Kidney (tissue), 14 donors: Measurements from ENCODE around the gene PTPRK. TPM values are rescaled to one million over a fixed set of nuclear protein-coding genes. Genes with fewer than 3 reads are reported as not detected.

Source experiments
- DNase-seq, 5 donors: peaks; one replicate each; pipeline ENCODE4 v3.0.0-alpha.2; 2013 to 2020
- FAIRE-seq: peaks from 2 replicates; lab custom pipeline; 2012; peaks lifted over from hg19 to GRCh38; lab: Jason Lieb, UNC
- H3K27ac ChIP-seq, 2 donors: one replicate each; pipeline ENCODE4 v1.7.0; 2013; ENCODE audit warnings: low read depth in 2 of 2, low read length in 2 of 2, inconsistent platforms in 1 of 2
- H3K27me3 ChIP-seq: one replicate; pipeline ENCODE4 v1.7.1; 2013; ENCODE audit warnings: low read length, inconsistent platforms; ENCODE audit not compliant: control insufficient read depth, insufficient read depth
- H3K36me3 ChIP-seq, 3 donors: one replicate each; pipeline versions ENCODE4 v1.7.0 to v1.7.1; 2013; ENCODE audit warnings: low read length in 3 of 3, control low read depth in 1 of 3, inconsistent platforms in 1 of 3; ENCODE audit not compliant: insufficient read depth in 3 of 3, control insufficient read depth in 2 of 3
- H3K4me1 ChIP-seq, 3 donors: one replicate each; pipeline versions ENCODE4 v1.7.0 to v1.7.1; 2013; ENCODE audit warnings: low read length in 3 of 3, inconsistent platforms in 1 of 3, low read depth in 1 of 3; ENCODE audit not compliant: control insufficient read depth in 2 of 3, insufficient read depth in 2 of 3
- H3K4me3 ChIP-seq, 3 donors: one replicate each; pipeline versions ENCODE4 v1.7.0 to v1.8.1; 2013; ENCODE audit warnings: low read length in 3 of 3, control low read depth in 1 of 3, inconsistent platforms in 1 of 3
- H3K9ac ChIP-seq, 3 donors: one replicate each; pipeline versions ENCODE4 v1.7.0 to v1.7.1; 2013; ENCODE audit warnings: low read length in 3 of 3, control low read depth in 1 of 3, inconsistent platforms in 1 of 3
- H3K9me3 ChIP-seq, 3 donors: one replicate each; pipeline versions ENCODE4 v1.7.0 to v1.7.1; 2013; ENCODE audit warnings: low read length in 3 of 3, control low read depth in 1 of 3, inconsistent platforms in 1 of 3; ENCODE audit not compliant: control insufficient read depth in 2 of 3, insufficient read depth in 1 of 3
- CTCF ChIP-seq: IDR thresholded peaks from 3 replicates; pipeline ENCODE4 v1.5.1; 2012; ENCODE audit warnings: mild to moderate bottlenecking, moderate library complexity, borderline replicate concordance; ENCODE audit not compliant: insufficient read depth; ENCODE audit errors: extremely low read depth
- intact Hi-C: fragments of 100-400 bp; cut with DNase I; formaldehyde crosslinking; loops from one replicate; pipeline ENCODE4 v1.11.1; 2022
- polyA plus RNA-seq: library from polyadenylated mRNA; stranded (reverse); fragments of 350-450 nt; fragmentation: Illumina TruSeq; extraction: RNeasy Lipid Tissue Mini Kit (QIAGEN cat#74804); gene quantifications from one replicate; pipeline ENCODE4 v1.2.3, GENCODE V29; 2014; ENCODE audit warnings: low read depth, low replicate concordance; ENCODE audit not compliant: insufficient read depth
- total RNA-seq: library from RNA; stranded (reverse); fragmentation: NEBNext Ultra II Directional; extraction: Animal tissue kit (Norgen Biotek cat#: 25700); gene quantifications from one replicate; pipeline ENCODE4 v1.2.1, GENCODE V29; 2021
- donor health status: control.
- donor health status: control.
- donor health status: control.
- donor health status: control.
- donor health status: control.
- donor health status: DM: yes; HTN: yes; CAD: no.
- donor health status: Normal renal cell carcinoma (clear cell type).

PTPRK gene
- total and polyA plus RNA-seq, 2 donors from 2014 or later = 9.2 to 72.8 TPM

DNA sequence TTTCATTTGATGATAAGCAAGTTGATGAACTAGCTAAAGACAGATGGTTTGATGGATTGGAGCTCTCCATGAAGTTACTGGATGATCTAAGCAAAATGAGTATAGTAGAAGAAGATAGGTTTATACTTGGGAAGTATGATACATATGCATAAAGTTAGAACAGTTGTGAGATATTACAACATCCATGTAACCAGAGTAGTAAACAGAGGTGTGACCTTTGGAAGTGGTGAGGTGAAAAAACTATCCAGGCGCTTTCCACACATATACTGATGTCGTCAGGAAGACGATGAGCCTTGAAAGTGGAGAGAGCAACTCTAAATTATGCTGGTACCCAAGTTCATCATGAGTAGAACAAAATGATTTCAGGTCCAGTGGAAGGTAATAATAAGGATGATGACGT, 271.0 kb downstream of the PTPRK start:
- no peak for TF ChIP-seq CTCF
- DNase-seq (no peak), FAIRE-seq (no peak)
- H3K27ac ChIP-seq = no peak overlapping the region
- no peak overlapping the region for H3K9ac ChIP-seq
- H3K27me3 ChIP-seq = no peaks in the 10 kb centered on the region
- H3K9me3 ChIP-seq = no peaks in the 10 kb centered on the region
- no peak overlapping the region for H3K4me3 ChIP-seq
- intact Hi-C loops = no loop called here
- no peaks in the 10 kb centered on the region for H3K4me1 ChIP-seq
- no peaks in the 10 kb centered on the region for H3K36me3 ChIP-seq

GRCh38 chr6:128246472-128247260, 273.7 kb downstream of the PTPRK start:
- intact Hi-C loops = no loop called here
- Histone ChIP-seq H3K27me3 (no peaks in the 10 kb centered on the region), H3K9ac (no peak overlapping the region), H3K4me3 (no peak overlapping the region), H3K27ac (no peak overlapping the region), H3K9me3 (no peaks in the 10 kb centered on the region), H3K4me1 (no peaks in the 10 kb centered on the region), H3K36me3 (no peaks in the 10 kb centered on the region)
- DNase-seq (peak in 3 of 5 donors; percentile 15 to 37 (median 25)), FAIRE-seq (no peak)
- no peak for TF ChIP-seq CTCF

DNA sequence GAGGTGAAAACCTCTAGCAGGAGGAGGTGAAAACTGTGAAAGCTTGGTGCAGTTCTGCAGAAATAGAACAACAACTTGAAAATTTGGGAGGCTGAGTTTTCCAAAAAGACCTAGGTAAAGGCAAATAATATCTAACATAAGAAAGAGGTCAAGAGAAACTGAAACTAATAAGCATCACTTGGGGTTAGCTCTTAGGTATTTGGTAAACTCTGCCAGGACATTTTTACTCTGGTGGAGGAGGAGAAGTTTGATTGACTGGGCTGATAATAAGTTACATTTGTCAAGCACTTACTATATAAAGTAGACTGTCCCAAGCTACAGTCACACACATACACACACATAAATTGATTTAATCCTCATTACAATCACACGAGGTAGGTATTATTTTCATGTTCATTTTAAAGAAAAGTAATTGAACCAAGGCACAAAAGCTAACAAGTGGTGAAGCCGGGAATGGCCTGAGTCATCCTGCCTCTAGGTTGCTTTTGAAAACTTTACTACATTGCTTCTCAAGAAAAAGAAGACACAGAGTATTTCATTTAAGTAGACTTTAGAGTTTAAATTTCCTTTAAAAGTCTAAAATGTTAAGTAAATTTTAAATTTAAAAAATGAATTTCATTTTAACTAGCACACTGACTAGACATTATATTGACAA, 275.5 kb downstream of the PTPRK start:
- no peaks in the 10 kb centered on the region for H3K27me3 ChIP-seq
- TF ChIP-seq CTCF = no peak
- no peak overlapping the region for H3K9ac ChIP-seq
- H3K36me3 ChIP-seq = no peaks in the 10 kb centered on the region
- no peak overlapping the region for H3K4me3 ChIP-seq
- FAIRE-seq (no peak), DNase-seq (no peak)
- H3K4me1 ChIP-seq = no peaks in the 10 kb centered on the region
- no peak overlapping the region for H3K27ac ChIP-seq
- no peaks in the 10 kb centered on the region for H3K9me3 ChIP-seq
- intact Hi-C loops = no loop called here
